SU-DHL-6 (cell line): ENCODE measurements around the gene GNS.

Experiments
- H2AFZ ChIP-seq: fragments of 200-600 bp; sonication (generic); 2 replicates; pipeline ENCODE4 v1.6.1; 2014; ENCODE audit warnings: low read depth, mild to moderate bottlenecking, moderate library complexity, mixed read lengths, antibody characterized with exemption, low read length; ENCODE audit not compliant: severe bottlenecking
- H3F3A ChIP-seq: fragments of 200-600 bp; shearing (Covaris generic); 2 replicates; pipeline ENCODE4 v1.6.0; 2016; ENCODE audit warnings: antibody characterized with exemption, mild to moderate bottlenecking; ENCODE audit not compliant: insufficient read depth
- H3K27ac ChIP-seq: fragments of 200-600 bp; sonication (generic); 2 replicates; pipeline ENCODE4 v1.5.1; 2016; ENCODE audit warnings: low read depth, mild to moderate bottlenecking, low read length, moderate library complexity, mixed read lengths
- H3K27me3 ChIP-seq: fragments of 200-600 bp; sonication (generic), shearing (Covaris generic); 2 replicates; pipeline ENCODE4 v1.6.0; 2014; ENCODE audit warnings: mild to moderate bottlenecking, low read length
- H3K36me3 ChIP-seq: fragments of 200-600 bp; sonication (generic); 2 replicates; pipeline ENCODE4 v1.6.1; 2014; ENCODE audit warnings: mild to moderate bottlenecking, low read length, mixed read lengths
- H3K4me2 ChIP-seq: fragments of 300-600, 200-600 bp; shearing (Covaris generic), sonication (generic); 2 replicates; pipeline ENCODE4 v1.6.0; 2014; ENCODE audit warnings: low read length, low read depth, mild to moderate bottlenecking; ENCODE audit not compliant: poor library complexity, severe bottlenecking
- H3K4me3 ChIP-seq: fragments of 200-600 bp; sonication (generic); 2 replicates; pipeline ENCODE4 v1.5.1; 2014; ENCODE audit warnings: antibody characterized with exemption, low read length, mild to moderate bottlenecking, mixed read lengths; ENCODE audit not compliant: insufficient read depth, poor library complexity, severe bottlenecking
- H3K79me2 ChIP-seq: fragments of 200-600 bp; sonication (generic); 2 replicates; pipeline ENCODE4 v1.6.1; 2014; ENCODE audit warnings: mild to moderate bottlenecking, low read length, moderate library complexity; ENCODE audit not compliant: insufficient read depth
- H3K9ac ChIP-seq: fragments of 200-600 bp; sonication (generic); 2 replicates; pipeline ENCODE4 v1.7.0; 2014; ENCODE audit warnings: mild to moderate bottlenecking, low read length
- H3K9me2 ChIP-seq: fragments of 200-600 bp; sonication (generic); replicated peaks from 2 replicates; pipeline ENCODE4 v1.6.1; 2014; ENCODE audit warnings: low read length; ENCODE audit not compliant: insufficient read depth
- H3K9me3 ChIP-seq: fragments of 200-600 bp; sonication (generic); 2 replicates; pipeline ENCODE4 v1.6.1; 2014; ENCODE audit warnings: low read length, mixed read lengths; ENCODE audit not compliant: insufficient read depth
- H4K20me1 ChIP-seq: fragments of 200-600 bp; sonication (generic); 2 replicates; pipeline ENCODE4 v1.6.1; 2014; ENCODE audit warnings: low read depth, mild to moderate bottlenecking, antibody characterized with exemption, low read length, moderate library complexity, mixed read lengths
- EZH2phosphoT487 ChIP-seq: fragments of 200-600 bp; sonication (generic), shearing (Covaris generic); conservative IDR thresholded peaks from 2 replicates; pipeline ENCODE4 v1.6.1; 2018; ENCODE audit warnings: mild to moderate bottlenecking, antibody characterized with exemption, low read length, moderate library complexity, mixed read lengths
- TF ChIP-seq, protein P1 (sequence below): fragments of 200-600 bp; sonication (generic); IDR thresholded peaks from one replicate; pipeline ENCODE4 v1.5.1; 2017; ENCODE audit warnings: antibody characterized with exemption, mild to moderate bottlenecking, low read length, moderate library complexity; ENCODE audit not compliant: insufficient read depth, poor library complexity, severe bottlenecking

The GNS gene

GRCh38 chr12:64743206-64743605, 16.0 kb downstream of the GNS start:
- Histone ChIP-seq H3K9ac (no peak overlapping the region), H3K9me2 (no peaks in the 10 kb centered on the region), H3K9me3 (no peaks in the 10 kb centered on the region), H3K27me3 (no peaks in the 10 kb centered on the region), H3K27ac (no peak overlapping the region), H2AFZ (no peak overlapping the region), H3K79me2 (no peaks in the 10 kb centered on the region), H3K4me2 (no peak overlapping the region), H3K36me3 (peaks cover 11% of the 10 kb centered on the region; the same call in 1 of the 2 replicates), H4K20me1 (no peaks in the 10 kb centered on the region), H3K4me3 (no peak overlapping the region), H3F3A (no peaks in the 10 kb centered on the region)
- TF ChIP-seq, protein P1, sequence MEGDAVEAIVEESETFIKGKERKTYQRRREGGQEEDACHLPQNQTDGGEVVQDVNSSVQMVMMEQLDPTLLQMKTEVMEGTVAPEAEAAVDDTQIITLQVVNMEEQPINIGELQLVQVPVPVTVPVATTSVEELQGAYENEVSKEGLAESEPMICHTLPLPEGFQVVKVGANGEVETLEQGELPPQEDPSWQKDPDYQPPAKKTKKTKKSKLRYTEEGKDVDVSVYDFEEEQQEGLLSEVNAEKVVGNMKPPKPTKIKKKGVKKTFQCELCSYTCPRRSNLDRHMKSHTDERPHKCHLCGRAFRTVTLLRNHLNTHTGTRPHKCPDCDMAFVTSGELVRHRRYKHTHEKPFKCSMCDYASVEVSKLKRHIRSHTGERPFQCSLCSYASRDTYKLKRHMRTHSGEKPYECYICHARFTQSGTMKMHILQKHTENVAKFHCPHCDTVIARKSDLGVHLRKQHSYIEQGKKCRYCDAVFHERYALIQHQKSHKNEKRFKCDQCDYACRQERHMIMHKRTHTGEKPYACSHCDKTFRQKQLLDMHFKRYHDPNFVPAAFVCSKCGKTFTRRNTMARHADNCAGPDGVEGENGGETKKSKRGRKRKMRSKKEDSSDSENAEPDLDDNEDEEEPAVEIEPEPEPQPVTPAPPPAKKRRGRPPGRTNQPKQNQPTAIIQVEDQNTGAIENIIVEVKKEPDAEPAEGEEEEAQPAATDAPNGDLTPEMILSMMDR = no peak
- no peak for TF ChIP-seq EZH2phosphoT487

DNA sequence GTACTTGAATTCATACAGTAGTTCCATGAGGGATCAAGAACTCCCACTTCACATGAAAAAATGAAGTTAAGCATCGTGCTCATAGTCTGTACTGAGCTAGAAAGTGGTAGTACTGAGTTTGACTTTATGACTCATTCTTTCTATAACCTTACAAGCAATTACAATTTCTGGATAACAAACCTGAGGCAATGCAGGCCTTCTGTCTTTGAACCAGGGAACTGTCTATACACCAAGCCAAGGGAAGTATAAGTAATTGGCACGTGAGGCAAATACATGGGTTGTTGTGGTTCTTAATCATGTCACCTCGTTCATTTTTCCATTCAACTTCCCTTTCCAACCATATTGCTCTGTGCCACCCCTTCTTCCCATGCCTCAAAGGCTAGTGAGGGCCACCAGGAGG, 16.8 kb downstream of the GNS start:
- peaks cover 11% of the 10 kb centered on the region; the same call in 1 of the 2 replicates for H3K36me3 ChIP-seq
- no peaks in the 10 kb centered on the region for H3K9me3 ChIP-seq
- H3K27me3 ChIP-seq = no peaks in the 10 kb centered on the region
- H3K9ac ChIP-seq = no peak overlapping the region
- no peaks in the 10 kb centered on the region for H4K20me1 ChIP-seq
- H3F3A ChIP-seq = no peaks in the 10 kb centered on the region
- no peak overlapping the region for H3K27ac ChIP-seq
- H3K4me3 ChIP-seq = no peak overlapping the region
- TF ChIP-seq, protein P1 = no peak
- no peak for TF ChIP-seq EZH2phosphoT487
- no peaks in the 10 kb centered on the region for H3K9me2 ChIP-seq
- H3K4me2 ChIP-seq = no peak overlapping the region
- no peak overlapping the region for H2AFZ ChIP-seq
- no peaks in the 10 kb centered on the region for H3K79me2 ChIP-seq

- H3K9me2 ChIP-seq = no peaks in the 10 kb centered on the region
- H2AFZ ChIP-seq = no peak overlapping the region
- no peak for TF ChIP-seq EZH2phosphoT487
- TF ChIP-seq, protein P1 = no peak
- H3K27ac ChIP-seq = no peak overlapping the region
- no peak overlapping the region for H3K4me3 ChIP-seq
- no peaks in the 10 kb centered on the region for H3K27me3 ChIP-seq
- H3F3A ChIP-seq = no peaks in the 10 kb centered on the region
- H3K9ac ChIP-seq = no peak overlapping the region
- no peaks in the 10 kb centered on the region for H4K20me1 ChIP-seq
- no peak overlapping the region for H3K4me2 ChIP-seq
- H3K79me2 ChIP-seq = no peaks in the 10 kb centered on the region
- peaks cover 11% of the 10 kb centered on the region; the same call in 1 of the 2 replicates for H3K36me3 ChIP-seq
- no peaks in the 10 kb centered on the region for H3K9me3 ChIP-seq
Measured at GRCh38 chr12:64740646-64741045, 18.6 kb downstream of the GNS start.
